ENCODE data around the gene ELL2.
A peak's percentile ranks its signal among the peaks of the same experiment; 100 is the strongest.

ELL2 gene

GRCh38 chr5:95993266-95993665 lies 31.6 kb upstream of the ELL2 start:
- DNase-seq (ENCODE audit: low read depth) = no peak
- no peak overlapping the region for H3K4me3 ChIP-seq (ENCODE audit: low read depth, low read length)
- TF ChIP-seq CTCF (IDR thresholded peaks at IDR 0.05; ENCODE audit: control insufficient read depth, extremely low read depth, insufficient read depth) = no peak

GRCh38 chr5:95989283-95990048 lies 27.8 kb upstream of the ELL2 start:
- no peak overlapping the region for H3K4me3 ChIP-seq (ENCODE audit: low read depth, low read length)
- DNase-seq (ENCODE audit: low read depth) = peak; percentile 89
- no peak for TF ChIP-seq CTCF (IDR thresholded peaks at IDR 0.05; ENCODE audit: control insufficient read depth, extremely low read depth, insufficient read depth)

- no peak for DNase-seq (ENCODE audit: low read depth)
- no peak for TF ChIP-seq CTCF (IDR thresholded peaks at IDR 0.05; ENCODE audit: control insufficient read depth, extremely low read depth, insufficient read depth)
- H3K4me3 ChIP-seq (ENCODE audit: low read depth, low read length) = no peak overlapping the region
Observed at GRCh38 chr5:95988877-95989276, 27.2 kb upstream of the ELL2 start.

GRCh38 chr5:95988094-95988493 lies 26.4 kb upstream of the ELL2 start:
- no peak for TF ChIP-seq CTCF (IDR thresholded peaks at IDR 0.05; ENCODE audit: control insufficient read depth, extremely low read depth, insufficient read depth)

GRCh38 chr5:95986937-95987520 lies 25.4 kb upstream of the ELL2 start:
- DNase-seq (ENCODE audit: low read depth) = no peak
- H3K4me3 ChIP-seq (ENCODE audit: low read depth, low read length) = no peak overlapping the region
- TF ChIP-seq CTCF (IDR thresholded peaks at IDR 0.05; ENCODE audit: control insufficient read depth, extremely low read depth, insufficient read depth) = no peak

More at GRCh38 chr5:95988094-95988493, 26.4 kb upstream of the ELL2 start:
- H3K4me3 ChIP-seq (ENCODE audit: low read depth, low read length) = no peak overlapping the region
- DNase-seq (ENCODE audit: low read depth) = no peak

- DNase-seq (ENCODE audit: low read depth) = no peak
- TF ChIP-seq CTCF (IDR thresholded peaks at IDR 0.05; ENCODE audit: control insufficient read depth, extremely low read depth, insufficient read depth) = no peak
- no peak overlapping the region for H3K4me3 ChIP-seq (ENCODE audit: low read depth, low read length)
Observed at GRCh38 chr5:95986001-95986400, 24.4 kb upstream of the ELL2 start.

Data from LNCaP clone FGC (cell line).